Retinal pigment epithelial cell (primary cell): ENCODE measurements around the gene PAOX.

Source experiments
- DNase-seq: peaks from one replicate; pipeline ENCODE4 v3.0.0-alpha.2; 2010; ENCODE audit warnings: low read depth
- H3K4me3 ChIP-seq: 2 replicates; pipeline ENCODE4 v1.5.1; 2011; ENCODE audit warnings: mild to moderate bottlenecking, low read length, control low read depth, moderate library complexity
- CTCF ChIP-seq: conservative IDR thresholded peaks from 2 replicates; pipeline ENCODE4 v1.5.1; 2011; ENCODE audit warnings: low read depth, low read length, control low read depth, inconsistent platforms

The PAOX gene

DNA sequence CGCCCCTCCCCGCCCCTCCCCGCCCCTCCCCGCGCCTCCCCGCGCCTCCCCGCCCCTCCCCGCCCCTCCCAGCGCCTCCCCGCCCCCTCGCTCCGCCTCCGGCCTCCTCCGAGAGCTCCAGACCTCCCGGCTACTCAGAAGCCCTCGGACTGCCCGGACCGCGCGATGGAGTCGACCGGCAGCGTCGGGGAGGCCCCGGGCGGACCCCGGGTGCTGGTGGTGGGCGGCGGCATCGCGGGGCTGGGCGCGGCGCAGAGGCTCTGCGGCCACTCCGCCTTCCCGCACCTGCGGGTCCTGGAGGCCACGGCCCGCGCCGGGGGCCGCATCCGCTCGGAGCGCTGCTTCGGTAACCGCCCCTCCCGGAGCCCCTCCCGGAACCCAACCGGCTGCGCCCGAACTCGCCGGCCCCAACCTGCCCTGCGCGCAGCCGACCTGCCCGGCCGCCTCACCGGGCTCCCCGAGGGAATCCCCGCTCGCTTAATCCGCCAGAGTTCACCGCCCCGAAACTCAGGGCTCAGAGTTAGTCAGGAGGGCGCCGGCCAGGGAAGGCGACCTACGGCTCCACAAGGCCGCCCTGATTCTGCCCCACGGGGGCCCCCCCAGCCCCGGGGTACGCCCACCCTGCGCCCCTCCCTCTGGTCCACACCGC lies at the start of gene PAOX:
TSS of gene PAOX (plus strand) at position 111 of the 649 bp plus-strand sequence. CDS start at position 166, 55 bp downstream.
- peak within 1 kb of the TSS; percentile 71 for H3K4me3 ChIP-seq
- TF ChIP-seq CTCF, result no peak
- DNase-seq, result no peak

- TF ChIP-seq CTCF, result peak; percentile 93
- DNase-seq, result no peak
- no peak overlapping the region for H3K4me3 ChIP-seq
Measured at GRCh38 chr10:133329491-133330202, 49.4 kb upstream of the PAOX start.

DNA sequence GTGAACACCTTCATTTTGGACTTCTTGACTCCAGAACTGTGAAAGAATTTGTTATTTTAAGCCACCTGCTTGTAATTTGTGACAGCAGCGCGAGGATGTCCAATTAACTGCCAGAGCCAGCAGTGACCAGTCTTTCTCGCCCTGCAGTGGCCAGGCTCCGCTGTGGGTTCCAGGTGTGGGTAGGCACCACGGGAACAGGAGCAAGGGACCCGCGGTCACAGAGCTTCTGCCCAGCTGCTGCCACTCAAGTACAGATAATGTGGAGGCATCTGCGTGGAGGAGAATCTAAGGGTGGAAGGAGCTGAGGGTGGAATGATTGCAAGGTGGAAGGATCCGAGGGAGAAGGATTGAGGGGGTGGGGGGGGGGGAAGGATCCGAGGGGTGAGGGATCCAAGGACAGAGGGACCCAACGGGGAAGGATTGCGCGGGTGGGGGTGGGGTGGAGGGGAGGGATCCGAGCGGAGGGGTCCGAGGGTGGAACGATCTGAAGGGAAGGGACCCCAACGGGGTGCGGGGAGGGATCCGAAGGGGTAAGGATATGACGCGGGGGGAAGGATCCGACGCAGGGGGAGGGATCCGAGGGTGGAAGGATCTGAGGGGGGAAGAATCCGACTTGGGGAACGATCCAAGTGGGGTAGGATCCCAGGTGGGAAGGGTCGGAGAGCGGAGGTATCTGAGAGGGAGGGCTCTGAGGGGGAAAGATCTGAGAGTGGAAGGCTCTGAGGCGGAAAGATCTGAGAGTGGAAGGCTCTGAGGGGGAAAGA lies 45.9 kb upstream of the PAOX start:
- no peak for TF ChIP-seq CTCF
- DNase-seq, result no peak
- no peak overlapping the region for H3K4me3 ChIP-seq

- no peak for DNase-seq
- peak overlapping the region; percentile 37 for H3K4me3 ChIP-seq
- no peak for TF ChIP-seq CTCF
Measured at GRCh38 chr10:133334503-133335245, 44.4 kb upstream of the PAOX start.

DNA sequence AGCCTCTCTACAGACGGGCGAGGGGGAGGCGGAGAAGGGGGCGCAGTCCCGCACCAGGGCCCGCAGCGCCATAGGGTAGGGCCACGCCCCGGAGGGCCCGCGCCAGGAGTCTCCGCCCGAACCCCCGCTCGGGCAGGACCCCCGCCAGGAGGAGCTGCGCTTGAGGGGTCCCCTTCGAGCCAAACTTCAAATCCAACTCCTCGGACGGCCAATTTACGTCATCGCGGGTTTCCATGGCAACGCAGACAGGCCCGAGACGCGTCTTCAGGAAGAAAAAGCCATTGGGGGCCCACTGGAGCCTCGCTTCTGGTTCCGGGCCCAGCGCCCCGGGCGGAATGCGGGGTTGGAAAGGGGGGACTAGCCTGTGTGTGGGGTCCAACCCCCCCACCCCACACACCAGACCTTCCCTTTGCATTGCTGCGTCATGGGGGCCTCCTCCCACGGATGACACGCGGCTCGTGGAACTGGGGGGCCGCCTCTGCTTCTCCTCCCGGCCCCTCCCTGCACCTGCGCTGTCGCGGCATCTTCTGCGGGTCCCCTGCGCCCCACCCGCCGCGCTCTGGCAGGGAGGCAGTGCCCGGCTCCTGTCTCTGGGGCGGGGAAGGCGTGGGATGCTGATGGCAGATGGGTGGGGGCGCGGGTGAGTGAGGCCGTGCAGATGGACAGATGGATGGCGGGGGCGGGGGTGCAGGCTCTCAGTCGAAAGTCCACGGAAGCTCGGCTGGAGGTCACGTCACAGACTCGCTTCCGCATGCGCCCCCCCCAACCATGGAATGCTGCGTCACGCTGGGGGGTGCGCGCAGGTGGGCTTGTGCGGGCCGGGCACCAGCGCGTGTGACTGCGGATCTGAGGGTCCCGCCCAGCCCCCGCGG lies 43.6 kb upstream of the PAOX start:
- peak overlapping the region; percentile 37 for H3K4me3 ChIP-seq
- no peak for DNase-seq
- TF ChIP-seq CTCF, result no peak

DNA sequence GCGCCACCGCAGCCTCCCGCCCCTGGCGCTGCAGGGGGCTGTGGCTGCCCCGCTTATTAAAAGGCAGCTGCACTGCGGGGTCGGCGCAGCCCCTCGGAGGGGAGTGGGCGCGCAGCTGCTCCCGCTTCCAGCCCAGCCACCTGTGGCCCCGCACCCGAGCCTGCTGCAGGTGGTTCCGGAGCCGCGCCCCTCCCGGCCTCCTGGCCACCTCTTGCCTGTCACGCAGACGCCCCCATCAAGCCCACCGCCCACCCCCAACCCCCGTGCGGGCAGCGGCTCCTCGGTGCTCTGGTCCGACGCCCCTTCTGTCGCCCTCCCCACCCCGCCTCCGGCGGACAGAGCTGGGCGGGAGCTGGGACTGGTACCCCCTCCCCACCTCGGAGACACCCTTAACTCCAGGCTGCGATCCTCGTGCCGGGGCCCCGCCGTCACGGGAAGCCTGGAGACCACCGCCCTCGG lies 42.9 kb upstream of the PAOX start:
- no peak for TF ChIP-seq CTCF
- no peak overlapping the region for H3K4me3 ChIP-seq
- no peak for DNase-seq
